GM21515 (cell line): ENCODE measurements around the gene HJV.

Experiments
- ATAC-seq: cut with Tn5 transposase; IDR thresholded peaks from one replicate; pipeline ENCODE4 v1.9.1; 2021; ENCODE audit not compliant: unreplicated experiment

HJV gene

GRCh38 chr1:145978854-145979745 is 42.4 kb downstream of the HJV start:
- ATAC-seq, result peak; percentile 89

DNA sequence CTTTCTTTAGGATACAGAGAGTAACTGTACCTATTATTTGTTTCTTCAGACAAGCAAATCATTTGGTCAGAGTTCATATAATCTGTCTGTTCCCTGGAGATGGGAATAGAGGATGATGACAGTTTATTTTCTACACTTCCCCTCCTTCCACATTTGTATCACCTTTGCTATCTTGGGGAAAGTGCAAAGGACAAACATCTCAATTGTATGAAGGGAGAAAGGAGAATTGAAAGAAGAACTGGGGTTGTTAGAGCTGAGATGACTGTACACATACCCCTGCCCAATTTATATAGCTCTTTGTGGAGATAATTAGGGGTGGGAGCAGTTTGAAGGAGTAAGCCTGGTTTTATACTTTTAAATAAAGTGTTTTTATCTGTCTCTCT is 43.1 kb downstream of the HJV start:
- ATAC-seq, result no peak

DNA sequence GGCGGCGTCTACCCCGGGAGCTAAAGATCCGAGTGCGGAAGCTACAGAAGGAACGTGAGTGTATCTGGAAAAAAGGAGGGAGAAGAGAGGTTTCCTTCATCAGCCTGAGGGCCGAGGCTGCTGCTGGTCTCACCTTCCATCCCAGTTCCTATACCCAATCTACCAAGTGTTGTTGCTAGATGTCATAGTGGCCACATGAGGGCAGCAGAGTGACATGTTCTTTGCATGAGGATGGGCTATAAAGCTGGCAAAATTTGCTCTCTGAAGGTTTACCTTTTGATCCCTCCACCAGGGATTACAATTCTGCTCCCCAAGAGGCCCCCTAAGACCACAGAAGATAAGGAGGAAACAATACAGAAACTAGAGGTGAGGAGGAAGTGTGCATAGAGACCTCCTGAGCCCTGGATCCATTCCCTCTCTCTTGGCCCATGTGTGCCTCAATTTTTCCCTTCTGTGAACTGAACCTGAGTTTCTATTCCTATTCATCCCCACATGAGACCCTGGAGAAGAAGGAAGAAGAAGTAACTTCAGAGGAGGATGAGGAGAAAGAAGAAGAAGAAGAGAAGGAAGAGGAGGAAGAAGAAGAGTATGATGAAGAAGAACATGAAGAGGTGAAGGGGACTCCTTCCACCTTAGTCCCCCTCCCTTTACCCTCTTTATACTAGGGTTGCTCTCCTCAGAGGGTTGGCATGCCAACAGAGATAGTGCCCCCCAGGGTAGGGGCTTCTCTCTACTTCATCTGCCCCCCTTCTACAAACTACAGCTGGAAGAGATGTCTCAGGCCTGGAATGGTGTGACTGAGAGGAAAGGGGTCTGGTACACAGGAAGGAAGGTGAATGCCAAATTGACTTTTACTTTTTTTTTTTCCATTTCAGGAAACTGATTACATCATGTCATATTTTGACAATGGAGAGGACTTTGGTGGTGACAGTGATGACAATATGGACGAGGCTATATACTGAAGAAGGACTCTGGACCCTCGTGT is 43.8 kb downstream of the HJV start:
- ATAC-seq, result no peak

GRCh38 chr1:145977016-145977415 is 44.5 kb downstream of the HJV start:
- ATAC-seq, result no peak

- ATAC-seq, result no peak
Observed at GRCh38 chr1:145975216-145975615, 46.3 kb downstream of the HJV start.

DNA sequence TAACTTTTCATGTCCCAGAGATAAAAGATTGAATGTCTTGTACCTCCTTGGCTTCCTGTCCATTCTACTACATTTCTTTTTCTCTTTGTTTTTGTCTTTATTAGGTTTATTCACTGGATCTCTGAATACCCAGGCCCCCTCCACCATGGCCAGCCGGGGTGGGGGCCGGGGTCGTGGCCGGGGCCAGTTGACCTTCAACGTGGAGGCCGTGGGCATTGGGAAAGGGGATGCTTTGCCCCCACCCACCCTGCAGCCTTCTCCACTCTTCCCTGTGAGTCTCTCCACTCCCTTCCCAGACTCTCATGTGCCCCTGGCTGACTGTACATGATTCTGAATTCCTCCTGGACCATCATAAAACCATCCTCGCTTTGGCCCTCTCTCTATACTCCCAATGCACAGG is 46.8 kb downstream of the HJV start:
- ATAC-seq, result no peak

DNA sequence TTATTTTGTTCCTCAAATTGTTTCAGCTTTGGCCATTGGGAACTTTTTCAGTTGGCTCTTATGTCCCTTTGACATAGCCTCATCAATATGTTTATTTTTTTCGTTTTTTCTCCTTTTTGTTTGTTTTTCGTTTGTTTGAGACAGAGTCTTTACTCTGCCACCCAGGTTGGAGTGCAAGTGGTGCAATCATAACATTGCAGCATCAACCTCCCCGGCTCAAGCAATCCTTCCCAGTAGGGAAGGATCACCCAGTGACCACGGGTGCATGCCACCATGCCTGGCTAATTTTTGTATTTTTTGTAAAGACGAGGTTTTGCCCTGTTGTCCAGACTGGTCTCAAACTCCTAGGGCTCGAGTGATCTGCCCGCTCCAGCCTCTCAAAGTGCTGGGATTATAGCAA is 49.0 kb downstream of the HJV start:
- ATAC-seq, result no peak
